Right lobe of liver (tissue), 4 donors: ENCODE measurements around the gene FOXP1.

Experiments used
- POLR2A ChIP-seq: fragments of 450-650 bp; IDR thresholded peaks from one replicate; pipeline ENCODE4 v1.6.1; 2017; ENCODE audit warnings: antibody characterized with exemption, mild to moderate bottlenecking
- TF ChIP-seq, protein P1 (sequence below), 4 donors: fragments of 200-600 bp in 3 of 4; fragments of 450-650 bp in 1 of 4; IDR thresholded peaks; one replicate each; pipeline versions ENCODE4 v1.5.1 to v1.8.0; 2016 to 2022; ENCODE audit warnings: antibody characterized with exemption in 4 of 4, mild to moderate bottlenecking in 2 of 4
- donor health status: DM: no; HTN: no; CAD: no.
- donor health status: DM: no; HTN: no; CAD: no.
- donor health status: DM: no; HTN: yes; CAD: no.

DNA sequence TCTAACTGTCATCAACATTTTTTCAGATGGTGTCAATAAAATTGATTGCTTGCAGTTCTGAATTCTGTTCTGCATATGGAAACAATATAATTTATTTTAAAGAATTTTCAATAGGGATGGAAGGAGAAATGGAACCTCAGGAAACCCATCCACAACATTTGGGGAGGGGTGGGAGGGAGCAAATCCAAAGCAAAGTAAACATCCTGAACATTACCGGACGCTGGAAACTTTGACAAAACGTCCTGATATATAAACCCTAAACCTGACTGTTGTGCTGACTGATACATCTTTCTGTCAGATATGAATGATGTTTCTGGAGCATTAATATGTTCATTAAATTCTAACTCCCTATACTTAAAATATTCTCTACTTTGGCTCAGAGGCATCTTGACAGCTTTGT, 479.0 kb downstream of the FOXP1 start:
- no peak for TF ChIP-seq POLR2A
- TF ChIP-seq, protein P1, sequence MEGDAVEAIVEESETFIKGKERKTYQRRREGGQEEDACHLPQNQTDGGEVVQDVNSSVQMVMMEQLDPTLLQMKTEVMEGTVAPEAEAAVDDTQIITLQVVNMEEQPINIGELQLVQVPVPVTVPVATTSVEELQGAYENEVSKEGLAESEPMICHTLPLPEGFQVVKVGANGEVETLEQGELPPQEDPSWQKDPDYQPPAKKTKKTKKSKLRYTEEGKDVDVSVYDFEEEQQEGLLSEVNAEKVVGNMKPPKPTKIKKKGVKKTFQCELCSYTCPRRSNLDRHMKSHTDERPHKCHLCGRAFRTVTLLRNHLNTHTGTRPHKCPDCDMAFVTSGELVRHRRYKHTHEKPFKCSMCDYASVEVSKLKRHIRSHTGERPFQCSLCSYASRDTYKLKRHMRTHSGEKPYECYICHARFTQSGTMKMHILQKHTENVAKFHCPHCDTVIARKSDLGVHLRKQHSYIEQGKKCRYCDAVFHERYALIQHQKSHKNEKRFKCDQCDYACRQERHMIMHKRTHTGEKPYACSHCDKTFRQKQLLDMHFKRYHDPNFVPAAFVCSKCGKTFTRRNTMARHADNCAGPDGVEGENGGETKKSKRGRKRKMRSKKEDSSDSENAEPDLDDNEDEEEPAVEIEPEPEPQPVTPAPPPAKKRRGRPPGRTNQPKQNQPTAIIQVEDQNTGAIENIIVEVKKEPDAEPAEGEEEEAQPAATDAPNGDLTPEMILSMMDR (IDR thresholded peaks at IDR 0.05), result no peak
